Type B pancreatic cell (in vitro differentiated cells): ENCODE data around the gene HAGHL. TPM values are rescaled to one million over a fixed set of nuclear protein-coding genes. Genes with fewer than 3 reads are reported as not detected.

Experiments used
- DNase-seq: peaks from one replicate; pipeline ENCODE4 v3.0.0; 2021; ENCODE audit warnings: mixed read lengths; ENCODE audit not compliant: unreplicated experiment; ENCODE audit errors: extremely low spot score
- H3K27ac Mint-ChIP-seq: 2 replicates; pipeline ENCODE4 v1.8.0; 2021; ENCODE audit warnings: mild to moderate bottlenecking, mixed read lengths
- H3K27me3 Mint-ChIP-seq: 2 replicates; pipeline ENCODE4 v1.8.0; 2021; ENCODE audit warnings: mixed read lengths
- H3K36me3 Mint-ChIP-seq: 2 replicates; pipeline ENCODE4 v1.8.0; 2021; ENCODE audit warnings: mixed read lengths
- H3K4me1 Mint-ChIP-seq: one replicate; pipeline ENCODE4 v1.8.0; 2021; ENCODE audit warnings: mixed read lengths; ENCODE audit not compliant: unreplicated experiment
- H3K4me3 Mint-ChIP-seq: 2 replicates; pipeline ENCODE4 v1.8.0; 2021; ENCODE audit warnings: mild to moderate bottlenecking, mixed read lengths
- H3K9me3 Mint-ChIP-seq: 2 replicates; pipeline ENCODE4 v1.8.0; 2021; ENCODE audit warnings: mixed read lengths
- total RNA-seq: library from RNA; stranded (reverse); gene quantifications from 2 replicates; pipeline ENCODE4 v1.2.1, GENCODE V29; 2021; ENCODE audit warnings: low replicate concordance
- TF ChIP-seq, protein P1 (sequence below): fragments of 200-600 bp; sonication (generic); conservative IDR thresholded peaks from 2 replicates; pipeline ENCODE4 v1.5.0; 2021; ENCODE audit warnings: antibody characterized with exemption, mild to moderate bottlenecking

Gene HAGHL
- total RNA-seq, 1 donor from 2014 or later, result 8.5 TPM

DNA sequence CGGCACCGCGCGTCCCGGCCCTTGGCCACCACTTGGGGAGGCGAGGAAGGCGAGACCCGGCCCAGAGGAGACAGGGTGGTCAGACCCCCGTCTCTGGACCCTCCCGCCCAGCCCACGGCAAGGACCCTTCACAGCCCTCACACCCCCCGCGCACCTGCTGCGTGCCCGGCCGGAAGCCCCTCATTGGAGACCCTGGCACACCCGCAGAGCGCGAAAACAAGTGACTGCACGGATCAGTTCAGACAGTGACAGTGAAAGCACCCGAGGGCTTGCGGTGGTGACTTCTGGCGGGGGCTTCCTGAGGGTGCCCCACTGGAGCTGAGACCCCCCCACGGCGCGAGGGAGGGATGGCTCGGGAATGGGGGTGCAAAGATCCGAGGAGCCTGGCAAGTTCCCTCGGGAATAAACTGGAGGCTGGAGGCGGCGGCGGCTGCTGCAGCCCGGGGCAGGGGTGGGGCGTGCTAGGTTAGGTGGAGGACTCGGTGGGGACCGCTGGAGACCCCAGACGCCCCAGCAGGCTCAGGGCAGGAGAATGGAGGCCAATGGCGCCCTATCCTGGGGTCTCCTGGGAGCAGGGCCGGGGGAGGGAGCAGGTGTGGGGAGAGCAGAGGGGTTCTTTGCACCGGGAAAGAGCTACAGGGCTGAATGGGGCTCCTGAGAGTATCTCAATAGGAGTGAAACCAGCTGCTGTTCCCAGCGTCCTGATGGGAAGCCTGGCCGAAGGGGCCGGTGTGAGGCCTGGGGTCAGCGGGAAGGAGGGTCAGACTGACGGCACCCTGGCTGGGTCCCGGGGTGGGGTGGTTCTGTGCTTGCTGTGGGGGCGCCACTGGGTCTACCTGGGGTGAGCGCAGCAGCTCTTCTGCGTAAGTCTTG is 20.5 kb upstream of the HAGHL start:
- Mint-ChIP-seq H3K27me3 (peaks cover 75% of the 10 kb centered on the region), H3K9me3 (no peaks in the 10 kb centered on the region), H3K36me3 (no peaks in the 10 kb centered on the region), H3K4me3 (peak overlapping the region; percentile 71), H3K4me1 (no peaks in the 10 kb centered on the region), H3K27ac (no peak overlapping the region)
- TF ChIP-seq, protein P1, sequence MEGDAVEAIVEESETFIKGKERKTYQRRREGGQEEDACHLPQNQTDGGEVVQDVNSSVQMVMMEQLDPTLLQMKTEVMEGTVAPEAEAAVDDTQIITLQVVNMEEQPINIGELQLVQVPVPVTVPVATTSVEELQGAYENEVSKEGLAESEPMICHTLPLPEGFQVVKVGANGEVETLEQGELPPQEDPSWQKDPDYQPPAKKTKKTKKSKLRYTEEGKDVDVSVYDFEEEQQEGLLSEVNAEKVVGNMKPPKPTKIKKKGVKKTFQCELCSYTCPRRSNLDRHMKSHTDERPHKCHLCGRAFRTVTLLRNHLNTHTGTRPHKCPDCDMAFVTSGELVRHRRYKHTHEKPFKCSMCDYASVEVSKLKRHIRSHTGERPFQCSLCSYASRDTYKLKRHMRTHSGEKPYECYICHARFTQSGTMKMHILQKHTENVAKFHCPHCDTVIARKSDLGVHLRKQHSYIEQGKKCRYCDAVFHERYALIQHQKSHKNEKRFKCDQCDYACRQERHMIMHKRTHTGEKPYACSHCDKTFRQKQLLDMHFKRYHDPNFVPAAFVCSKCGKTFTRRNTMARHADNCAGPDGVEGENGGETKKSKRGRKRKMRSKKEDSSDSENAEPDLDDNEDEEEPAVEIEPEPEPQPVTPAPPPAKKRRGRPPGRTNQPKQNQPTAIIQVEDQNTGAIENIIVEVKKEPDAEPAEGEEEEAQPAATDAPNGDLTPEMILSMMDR, result no peak
- DNase-seq, result no peak

DNA sequence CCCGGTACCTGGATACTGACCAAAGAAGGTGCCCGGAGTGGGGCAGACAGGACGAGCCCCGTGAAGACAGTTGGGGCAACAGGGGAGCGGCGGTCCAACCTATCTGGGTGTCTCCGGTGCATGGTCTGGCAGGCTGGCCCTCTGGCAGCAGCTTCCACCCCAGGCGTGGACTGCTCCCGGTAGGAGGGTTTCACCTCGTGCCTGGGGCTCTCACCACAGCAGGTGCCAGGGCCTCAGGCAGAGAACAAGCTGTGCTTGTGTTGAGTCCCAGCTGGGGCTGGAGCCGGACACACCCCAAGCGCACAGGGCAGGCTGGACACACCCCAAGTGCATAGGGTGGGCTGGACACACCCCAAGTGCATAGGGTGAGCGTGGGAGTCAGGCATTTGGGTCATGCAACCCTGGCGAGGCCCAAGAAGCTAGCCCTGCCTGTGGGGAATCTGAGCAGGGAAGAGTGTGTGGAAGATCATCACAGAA is 19.8 kb upstream of the HAGHL start:
- Mint-ChIP-seq H3K27ac (no peak overlapping the region), H3K4me3 (no peak overlapping the region), H3K9me3 (no peaks in the 10 kb centered on the region), H3K27me3 (peaks cover 68% of the 10 kb centered on the region), H3K4me1 (no peaks in the 10 kb centered on the region), H3K36me3 (no peaks in the 10 kb centered on the region)
- TF ChIP-seq, protein P1, result no peak
- no peak for DNase-seq

DNA sequence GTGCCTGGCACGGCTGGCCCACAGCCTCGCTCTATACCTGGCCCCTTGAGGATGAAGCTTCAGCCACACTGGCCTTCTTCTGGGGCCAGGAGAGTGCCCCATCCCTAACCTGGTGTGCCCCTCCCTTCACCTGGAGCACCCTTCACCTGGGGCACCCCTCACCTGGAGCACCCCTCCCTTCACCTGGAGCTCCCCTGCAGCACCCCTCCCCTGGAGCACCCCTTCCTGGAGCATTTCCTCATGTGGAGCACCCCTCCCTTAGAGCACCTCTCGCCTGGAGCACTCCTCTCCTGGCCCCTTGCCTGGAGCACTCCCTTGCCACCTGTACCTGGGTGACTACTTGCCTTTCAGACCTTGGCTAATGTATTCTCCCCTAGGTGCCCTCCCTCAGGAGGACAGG is 18.9 kb upstream of the HAGHL start:
- Mint-ChIP-seq H3K9me3 (no peaks in the 10 kb centered on the region), H3K27me3 (peaks cover 64% of the 10 kb centered on the region), H3K4me3 (peak overlapping the region; percentile 41), H3K27ac (no peak overlapping the region), H3K4me1 (peaks cover 4% of the 10 kb centered on the region), H3K36me3 (no peaks in the 10 kb centered on the region)
- DNase-seq, result no peak
- TF ChIP-seq, protein P1, result no peak

DNA sequence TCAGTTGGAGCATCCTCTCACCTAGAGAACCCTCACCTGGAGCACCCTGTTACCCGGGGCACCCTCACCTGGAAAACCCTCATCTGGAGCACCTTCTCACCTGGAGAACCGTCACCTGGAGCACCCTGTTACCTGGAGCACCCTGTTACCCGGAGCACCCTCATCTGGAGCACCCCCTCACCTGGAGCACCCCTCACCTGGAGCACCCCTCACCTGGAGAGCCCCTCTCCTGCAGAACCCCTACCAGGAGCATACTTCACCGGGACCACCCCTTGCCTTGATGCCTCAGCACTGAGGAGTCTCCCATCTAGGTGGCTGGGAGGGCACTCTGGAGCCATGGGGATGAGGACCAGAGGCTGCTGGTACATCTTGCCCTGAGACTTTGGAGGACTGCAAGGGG is 17.9 kb upstream of the HAGHL start:
- peaks cover 4% of the 10 kb centered on the region for H3K4me1 Mint-ChIP-seq
- H3K4me3 Mint-ChIP-seq, result no peak overlapping the region
- H3K27me3 Mint-ChIP-seq, result peaks cover 55% of the 10 kb centered on the region
- TF ChIP-seq, protein P1, result no peak
- no peak for DNase-seq
- no peaks in the 10 kb centered on the region for H3K36me3 Mint-ChIP-seq
- H3K27ac Mint-ChIP-seq, result no peak overlapping the region
- no peaks in the 10 kb centered on the region for H3K9me3 Mint-ChIP-seq

DNA sequence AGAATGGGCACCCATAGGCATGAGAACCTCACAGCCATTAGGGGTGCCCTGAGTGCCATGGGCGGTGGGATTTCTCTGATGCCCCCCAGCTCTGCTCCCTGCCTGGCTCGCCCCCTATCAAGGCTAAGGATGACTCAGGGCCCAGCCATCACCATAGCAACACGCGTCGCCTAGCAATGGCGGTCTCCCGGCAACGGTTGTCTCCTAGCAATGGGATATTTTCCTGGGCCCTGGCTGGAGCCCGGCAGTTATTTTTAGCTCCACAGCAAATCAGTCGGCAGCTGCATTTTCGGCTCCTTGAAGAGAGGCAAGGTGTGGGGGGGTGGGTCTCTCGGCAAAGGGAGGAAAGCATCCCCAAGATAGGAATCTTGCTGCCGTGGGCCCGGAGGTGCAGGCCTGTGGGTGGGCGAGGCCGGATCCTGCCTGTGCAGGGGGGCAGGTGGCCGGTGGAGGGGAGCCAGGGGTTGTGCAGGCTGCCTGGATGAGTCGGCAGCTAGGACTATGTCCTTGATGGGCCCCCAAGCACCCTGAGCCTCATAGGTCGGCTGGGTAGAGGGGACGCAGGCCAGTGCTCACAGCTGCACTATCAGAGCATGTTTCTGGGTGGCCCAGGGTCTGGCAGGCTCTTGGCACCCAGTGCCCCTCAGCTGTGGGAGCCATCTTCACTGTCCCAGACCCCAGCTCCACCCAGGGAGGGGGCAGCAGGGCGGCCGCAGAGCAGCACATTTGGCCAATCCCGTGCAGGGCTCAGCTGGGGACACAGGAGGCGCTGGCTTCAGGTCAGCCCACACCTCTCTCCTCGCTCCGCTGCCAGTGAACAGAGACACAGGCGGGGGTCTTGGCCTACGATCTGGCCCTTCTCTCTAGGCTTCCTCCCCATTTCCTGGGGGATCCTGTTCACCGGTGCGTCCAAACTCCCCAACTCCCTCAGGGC is 17.1 kb upstream of the HAGHL start:
- TF ChIP-seq, protein P1, result no peak
- H3K9me3 Mint-ChIP-seq, result no peaks in the 10 kb centered on the region

More for the DNA sequence above, 17.1 kb upstream of the HAGHL start:
- H3K27ac Mint-ChIP-seq, result peak overlapping the region; percentile 67
- peaks cover 50% of the 10 kb centered on the region for H3K27me3 Mint-ChIP-seq
- peak overlapping the region; percentile 52 for H3K4me3 Mint-ChIP-seq
- DNase-seq, result no peak
- no peaks in the 10 kb centered on the region for H3K36me3 Mint-ChIP-seq
- H3K4me1 Mint-ChIP-seq, result peaks cover 4% of the 10 kb centered on the region
